Esophagus (tissue), 2 donors: ENCODE data around the gene GPR4. TPM values are rescaled to one million over a fixed set of nuclear protein-coding genes. Genes with fewer than 3 reads are reported as not detected.
A peak's percentile ranks its signal among the peaks of the same experiment; 100 is the strongest.

ENCODE experiments used
- H3K27ac ChIP-seq, 2 donors: one replicate each; pipeline ENCODE4 v1.5.1; 2013; ENCODE audit warnings: low read depth in 2 of 2, mild to moderate bottlenecking in 2 of 2, inconsistent platforms in 1 of 2, low read length in 1 of 2, moderate library complexity in 1 of 2
- H3K27me3 ChIP-seq, 2 donors: one replicate each; pipeline ENCODE4 v1.6.1; 2013; ENCODE audit warnings: low read length in 2 of 2, control low read depth in 1 of 2, mild to moderate bottlenecking in 1 of 2; ENCODE audit not compliant: insufficient read depth in 2 of 2, control insufficient read depth in 1 of 2
- H3K36me3 ChIP-seq, 2 donors: one replicate each; pipeline ENCODE4 v1.6.1; 2013; ENCODE audit warnings: low read length in 1 of 2; ENCODE audit not compliant: control insufficient read depth in 2 of 2, insufficient read depth in 2 of 2
- H3K4me1 ChIP-seq, 2 donors: one replicate each; pipeline ENCODE4 v1.6.1; 2013; ENCODE audit warnings: low read length in 1 of 2; ENCODE audit not compliant: control insufficient read depth in 2 of 2, insufficient read depth in 2 of 2
- H3K4me3 ChIP-seq, 2 donors: one replicate each; pipeline ENCODE4 v1.5.1; 2013; ENCODE audit warnings: low read length in 2 of 2, mild to moderate bottlenecking in 2 of 2, low read depth in 1 of 2, moderate library complexity in 1 of 2
- H3K9me3 ChIP-seq, 2 donors: one replicate each; pipeline ENCODE4 v1.6.1; 2013; ENCODE audit warnings: mild to moderate bottlenecking in 2 of 2, low read depth in 1 of 2, low read length in 1 of 2, moderate library complexity in 1 of 2; ENCODE audit not compliant: control insufficient read depth in 2 of 2, insufficient read depth in 1 of 2
- WGBS, 2 donors: extraction: QIAGEN DNeasy Blood & Tissue Kit; methylation state at CpG; one replicate each; pipeline ENCODE4 v1.1.7; 2013; 5-methylcytosine and 5-hydroxymethylcytosine counted together
- polyA plus RNA-seq, 2 donors: library from polyadenylated mRNA; stranded (reverse); fragments of 200-250 nt; gene quantifications; one replicate each; pipeline ENCODE4 v1.2.3, GENCODE V29; 2013
- donor health status: healthy with polysubstance abuse.
- donor health status: Bipolar disorder and iron deficiency.

Gene GPR4
- polyA plus RNA-seq, 2 donors: 0.83 to 0.85 TPM

DNA sequence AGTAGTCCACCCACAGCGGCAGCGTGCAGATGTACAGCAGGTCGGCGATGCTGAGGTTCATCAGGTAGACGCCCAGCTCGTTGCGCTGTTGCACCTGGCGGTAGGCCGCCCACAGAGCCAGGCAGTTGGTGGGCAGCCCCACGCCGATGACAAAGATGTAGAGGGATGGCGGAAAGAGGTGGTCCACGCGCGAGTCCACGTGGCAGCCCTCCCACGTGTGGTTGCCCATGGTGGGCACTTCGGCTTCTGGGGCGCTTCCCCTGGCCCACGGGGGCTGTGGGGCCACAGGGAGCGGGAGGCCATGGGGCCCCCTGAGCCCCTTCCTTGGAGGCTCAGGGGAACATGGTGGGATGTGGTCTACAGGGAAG lies 10.4 kb downstream of the GPR4 start:
- Histone ChIP-seq H3K4me3 (no peak overlapping the region), H3K27ac (no peak overlapping the region), H3K36me3 (no peaks in the 10 kb centered on the region), H3K27me3 (no peaks in the 10 kb centered on the region), H3K4me1 (no peaks in the 10 kb centered on the region), H3K9me3 (no peaks in the 10 kb centered on the region)
- 92 to 95% methylated on average over 21 of the region's 21 CpGs for WGBS, 2 donors

DNA sequence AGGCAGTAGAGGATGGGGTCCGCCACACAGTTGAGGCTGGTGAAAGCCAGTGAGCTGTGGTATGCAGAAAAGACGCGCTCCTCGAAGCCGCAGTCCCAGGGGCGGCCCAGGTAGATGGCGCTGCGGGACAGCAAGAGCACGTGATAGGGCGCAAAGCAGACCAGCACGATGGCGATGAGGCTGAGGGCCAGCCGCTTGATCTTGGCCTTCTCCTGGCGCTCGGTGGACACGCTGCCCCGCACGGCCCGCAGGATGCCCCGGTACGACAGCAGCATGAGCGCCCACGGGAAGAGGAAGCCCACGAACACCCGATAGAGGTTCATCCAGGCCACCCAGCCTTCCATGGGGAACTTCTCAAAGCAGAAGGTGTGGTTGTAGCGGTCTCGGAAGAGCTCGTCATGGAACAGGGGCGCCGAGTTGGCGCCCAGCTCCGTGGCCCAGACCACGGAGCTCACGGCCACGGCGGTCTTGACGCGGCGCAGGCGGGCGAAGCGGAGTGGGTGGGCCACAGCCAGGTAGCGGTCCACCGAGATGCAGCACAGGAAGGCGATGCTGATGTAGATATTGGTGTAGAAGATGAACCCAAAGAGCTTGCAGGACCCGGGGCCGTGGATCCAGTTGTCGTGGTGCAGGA lies 10.9 kb downstream of the GPR4 start:
- Histone ChIP-seq H3K27me3 (no peaks in the 10 kb centered on the region), H3K9me3 (no peaks in the 10 kb centered on the region), H3K4me1 (no peaks in the 10 kb centered on the region), H3K27ac (no peak overlapping the region), H3K36me3 (no peaks in the 10 kb centered on the region), H3K4me3 (no peak overlapping the region)
- WGBS, 2 donors: 52 to 54% methylated on average over 46 to 48 of the region's 48 CpGs

DNA sequence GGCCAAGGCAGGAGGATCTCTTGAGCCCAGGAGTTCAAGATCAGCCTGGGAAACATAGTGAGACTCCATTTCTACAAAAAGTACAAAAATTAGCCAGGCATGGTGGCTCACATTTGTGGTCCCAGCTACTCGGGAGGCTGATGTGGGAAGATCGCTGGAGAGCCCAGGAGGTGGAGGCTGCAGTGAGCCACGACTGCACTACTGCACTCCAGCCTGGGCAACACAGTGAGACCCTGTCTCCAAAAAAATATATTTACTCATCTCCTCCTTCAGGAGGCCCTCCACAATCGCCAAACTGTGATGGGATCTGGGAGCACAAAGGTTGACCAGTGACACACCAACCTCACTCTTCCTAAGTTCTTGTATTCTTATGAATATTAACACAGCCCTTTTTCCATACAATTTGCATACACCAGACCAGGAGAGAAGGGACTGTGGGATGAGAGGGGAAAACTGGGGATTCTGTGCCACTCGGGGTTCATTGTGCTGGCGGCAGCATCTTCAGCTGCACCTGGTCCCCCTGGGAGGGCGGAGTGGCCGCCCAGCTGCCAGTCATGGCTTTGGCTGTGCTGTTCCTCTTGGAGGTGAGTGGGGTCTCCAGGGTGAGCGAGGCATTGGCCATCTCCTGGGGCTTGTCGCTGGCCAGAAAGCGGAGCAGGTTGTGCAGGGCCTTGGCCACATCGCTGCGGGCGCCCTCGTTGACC lies 11.6 kb downstream of the GPR4 start:
- WGBS, 2 donors: 54 to 56% methylated on average over 15 of the region's 15 CpGs
- Histone ChIP-seq H3K27me3 (no peaks in the 10 kb centered on the region), H3K27ac (no peak overlapping the region), H3K4me3 (no peak overlapping the region), H3K9me3 (no peaks in the 10 kb centered on the region), H3K4me1 (no peaks in the 10 kb centered on the region), H3K36me3 (no peaks in the 10 kb centered on the region)

DNA sequence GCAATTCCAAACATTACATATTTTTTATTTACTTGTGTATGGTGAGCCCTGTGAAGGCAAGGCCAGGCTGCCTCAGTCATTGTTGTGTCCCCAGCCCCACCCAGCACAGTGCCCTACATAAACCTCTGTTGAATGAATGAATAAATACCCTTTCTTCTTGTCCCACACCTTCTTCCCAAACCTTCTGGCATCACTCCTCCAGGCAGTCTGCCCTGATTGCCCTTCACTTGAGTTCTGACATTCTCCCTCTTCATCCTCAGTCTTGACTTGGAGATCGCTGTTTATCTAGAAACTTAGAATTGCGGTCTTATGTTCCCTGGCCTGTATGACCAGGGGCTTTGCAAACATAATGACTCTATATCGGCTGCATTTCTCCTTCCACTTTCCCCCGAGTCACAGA lies 12.2 kb downstream of the GPR4 start:
- Histone ChIP-seq H3K27me3 (no peaks in the 10 kb centered on the region), H3K9me3 (no peaks in the 10 kb centered on the region), H3K27ac (peak overlapping the region in 1 of 2 donors; percentile 9), H3K36me3 (no peaks in the 10 kb centered on the region), H3K4me3 (no peak overlapping the region), H3K4me1 (no peaks in the 10 kb centered on the region)
- 82 to 90% methylated on average over 4 of the region's 4 CpGs for WGBS, 2 donors

DNA sequence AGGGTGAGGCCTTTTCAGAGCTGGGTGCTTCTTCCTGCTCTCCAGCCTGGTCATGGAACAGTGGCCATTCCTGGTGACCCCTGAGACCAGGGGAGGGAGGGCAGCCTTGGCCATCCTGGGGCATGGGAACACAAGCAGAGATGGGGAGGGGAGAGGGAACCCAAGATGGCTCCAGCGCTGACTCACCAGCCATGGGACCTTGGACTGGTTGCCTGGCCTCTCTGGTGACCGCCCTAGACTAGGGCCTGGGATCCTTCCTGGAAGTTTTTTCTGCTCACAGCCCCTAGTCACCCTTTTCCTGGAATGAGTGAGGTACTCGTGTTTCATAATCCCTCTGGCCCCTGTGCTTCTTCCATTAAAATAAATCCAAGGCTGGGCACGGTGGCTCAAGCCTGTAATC lies 14.1 kb downstream of the GPR4 start:
- no peaks in the 10 kb centered on the region for H3K27me3 ChIP-seq
- H3K36me3 ChIP-seq: no peaks in the 10 kb centered on the region
- 69 to 72% methylated on average over 4 of the region's 4 CpGs for WGBS, 2 donors
- H3K9me3 ChIP-seq: no peaks in the 10 kb centered on the region
- no peak overlapping the region for H3K4me3 ChIP-seq
- peaks cover 0 to 2% of the 10 kb centered on the region in 2 donors for H3K4me1 ChIP-seq
- no peak overlapping the region for H3K27ac ChIP-seq

DNA sequence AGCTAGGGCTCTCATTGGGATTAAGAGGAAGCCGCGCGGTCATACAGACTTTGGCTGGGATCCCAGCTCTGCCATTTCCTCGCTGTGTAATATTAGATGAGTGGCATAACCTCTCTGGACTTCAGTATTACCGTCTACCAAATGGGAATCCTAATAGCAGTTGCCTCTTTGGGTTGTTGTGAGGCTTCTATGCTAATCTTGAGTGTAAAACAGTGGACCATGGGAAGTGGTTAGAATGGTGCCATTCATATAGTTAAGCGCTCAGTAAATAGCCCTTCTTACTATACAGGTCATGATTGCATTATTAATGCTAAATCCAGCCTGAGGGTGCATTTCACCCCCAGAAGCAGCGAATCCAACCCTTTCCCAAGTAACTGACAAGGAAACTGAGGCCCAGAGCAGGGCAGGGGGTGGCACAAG lies 16.8 kb downstream of the GPR4 start:
- H3K4me1 ChIP-seq: peaks cover 0 to 2% of the 10 kb centered on the region in 2 donors
- no peaks in the 10 kb centered on the region for H3K27me3 ChIP-seq
- peak overlapping the region; percentile 39 to 45 for H3K4me3 ChIP-seq
- H3K9me3 ChIP-seq: no peaks in the 10 kb centered on the region
- WGBS, 2 donors: 25% methylated on average over 7 of the region's 7 CpGs
- no peaks in the 10 kb centered on the region for H3K36me3 ChIP-seq
- H3K27ac ChIP-seq: peak overlapping the region; percentile 94 to 97

DNA sequence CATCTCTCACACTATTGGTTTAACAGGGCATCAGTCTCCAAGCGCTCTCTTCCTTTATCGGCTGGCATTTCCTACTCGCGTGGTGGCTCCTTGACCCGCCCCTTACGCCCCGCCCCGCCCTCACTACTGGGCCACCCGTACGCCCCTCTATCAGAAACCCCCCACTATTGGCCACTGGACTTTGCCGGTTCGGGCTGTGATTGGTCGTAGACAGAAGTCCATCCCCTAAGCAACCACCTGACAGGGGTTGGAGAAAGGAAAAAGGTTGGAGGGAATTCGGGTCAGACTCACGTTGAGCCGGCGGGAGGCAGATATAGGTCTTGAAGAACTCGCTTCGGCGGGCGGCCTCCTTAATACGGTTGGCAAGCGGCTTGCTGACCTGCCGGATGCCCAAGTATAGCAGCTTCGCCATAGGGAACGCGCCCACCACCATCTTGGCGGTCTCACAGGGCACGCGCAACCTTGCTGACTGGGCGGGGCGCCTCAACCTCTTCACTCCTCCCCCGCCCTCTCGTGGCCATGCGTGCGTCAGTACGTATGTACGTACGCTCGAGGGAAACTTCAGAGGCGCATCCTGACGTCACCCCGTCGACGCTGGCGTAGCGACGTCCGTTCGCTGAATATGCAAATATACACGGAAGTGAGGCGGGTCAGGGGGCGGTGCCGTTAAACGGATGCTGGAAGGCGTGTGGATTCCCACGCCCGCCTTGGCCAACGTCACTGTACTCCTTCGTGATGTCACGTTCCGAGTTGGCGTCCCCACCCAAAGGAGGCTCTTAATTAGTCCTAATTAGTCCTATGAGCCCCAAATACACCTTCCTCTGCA lies 17.5 kb downstream of the GPR4 start, which contains the start of gene OPA3:
OPA3 (minus strand) TSS at position 471 of the 826 bp plus-strand sequence; CDS start at position 433, 38 bp downstream.
- peak within 1 kb of the TSS; percentile 69 to 71 for H3K4me3 ChIP-seq
- H3K27ac ChIP-seq: peak within 1 kb of the TSS; percentile 97 to 100
- peaks cover 0 to 2% of the 10 kb centered on the region in 2 donors for H3K4me1 ChIP-seq
- WGBS, 2 donors: 0% methylated on average over 63 of the region's 63 CpGs
- H3K27me3 ChIP-seq: no peaks in the 10 kb centered on the region
- no peaks in the 10 kb centered on the region for H3K36me3 ChIP-seq
- H3K9me3 ChIP-seq: no peaks in the 10 kb centered on the region

DNA sequence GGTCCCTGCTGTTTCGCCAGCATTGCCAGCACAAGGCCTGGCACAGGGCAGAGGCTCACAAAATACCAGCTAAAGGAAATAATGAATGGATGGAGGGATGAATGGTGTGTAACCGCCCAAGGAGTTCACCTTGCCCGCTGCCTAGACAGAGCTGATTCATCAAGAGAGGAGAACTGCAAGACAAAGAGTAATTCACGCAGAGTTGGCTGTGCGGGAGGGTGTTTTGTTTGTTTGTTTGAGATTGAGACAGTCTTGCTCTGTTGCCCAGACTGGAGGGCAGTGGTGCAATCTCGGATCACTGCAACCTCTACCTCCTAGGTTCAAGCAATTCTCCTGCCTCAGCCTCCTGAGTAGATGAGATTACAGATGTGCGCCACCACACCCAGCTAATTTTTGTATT lies 20.4 kb downstream of the GPR4 start:
- no peaks in the 10 kb centered on the region for H3K27me3 ChIP-seq
- WGBS, 2 donors: 78 to 85% methylated on average over 7 of the region's 7 CpGs
- peak overlapping the region; percentile 15 to 66 for H3K27ac ChIP-seq
- no peaks in the 10 kb centered on the region for H3K36me3 ChIP-seq
- H3K4me1 ChIP-seq: peaks cover 0 to 2% of the 10 kb centered on the region in 2 donors
- H3K9me3 ChIP-seq: no peaks in the 10 kb centered on the region
- H3K4me3 ChIP-seq: no peak overlapping the region

DNA sequence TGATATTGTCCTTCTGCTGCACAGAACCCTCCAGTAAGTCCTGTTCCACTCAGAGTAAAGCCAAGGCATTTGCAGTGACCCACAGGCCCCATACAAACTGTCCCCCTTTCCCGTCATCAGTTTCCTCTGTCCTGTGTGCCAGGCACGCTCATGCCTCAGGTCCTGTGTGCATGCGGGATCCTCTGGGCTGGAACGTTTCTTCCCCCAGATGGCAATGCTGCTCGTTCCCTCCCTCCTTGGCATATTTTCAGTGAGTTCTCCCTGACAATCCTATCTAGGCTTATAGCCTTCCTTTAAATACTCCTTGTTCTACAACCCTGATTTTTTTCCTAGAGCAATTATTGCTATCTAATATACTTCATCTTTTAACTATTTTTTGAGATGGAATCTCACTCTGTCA lies 23.2 kb downstream of the GPR4 start:
- Histone ChIP-seq H3K36me3 (peaks cover 0 to 3% of the 10 kb centered on the region in 2 donors), H3K4me1 (peaks cover 0 to 2% of the 10 kb centered on the region in 2 donors), H3K27ac (peak overlapping the region in 1 of 2 donors; percentile 73), H3K4me3 (no peak overlapping the region), H3K9me3 (no peaks in the 10 kb centered on the region), H3K27me3 (no peaks in the 10 kb centered on the region)
- WGBS, 2 donors: 49 to 62% methylated on average over 5 of the region's 5 CpGs
